Activated CD8-positive, alpha-beta T cell treated with anti-CD3 and anti-CD28 coated beads for 36 hours (primary cell): ENCODE data around the gene MPC1. TPM values are rescaled to one million over a fixed set of nuclear protein-coding genes. Genes with fewer than 3 reads are reported as not detected.
A peak's percentile ranks its signal among the peaks of the same experiment; 100 is the strongest.
"Not testable (repeated sequence)": the region's sequence is repeated elsewhere in the genome, so short reads cannot be mapped to it uniquely, and the experiment has no call there.

Experiments used
- ATAC-seq: fragments of 200-7000 bp; cut with Tn5 transposase; one replicate; pipeline ENCODE4 v1.10.0; 2021; ENCODE audit warnings: mild to moderate bottlenecking, moderate library complexity
- CTCF ChIA-PET: fragments of 350-600 bp; sonication (Branson Sonifier 250); formaldehyde crosslinking; loops from one replicate; lab custom pipeline; 2021; ENCODE audit warnings: antibody characterized with exemption; lab: Charles Lee
- POLR2A ChIA-PET: fragments of 350-600 bp; sonication (Branson Sonifier 250); formaldehyde crosslinking; loops from one replicate; lab custom pipeline; 2021; ENCODE audit warnings: antibody characterized with exemption; lab: Charles Lee
- DNase-seq: peaks from one replicate; pipeline ENCODE4 v3.0.0-alpha.2; 2020
- H3K27ac Mint-ChIP-seq: one replicate; pipeline ENCODE4 v1.8.0; 2021; ENCODE audit warnings: mild to moderate bottlenecking, mixed read lengths
- H3K27me3 Mint-ChIP-seq: one replicate; pipeline ENCODE4 v1.8.0; 2021; ENCODE audit warnings: mixed read lengths
- H3K36me3 Mint-ChIP-seq: one replicate; pipeline ENCODE4 v1.8.0; 2021; ENCODE audit warnings: low read depth, mixed read lengths
- H3K4me1 Mint-ChIP-seq: one replicate; pipeline ENCODE4 v1.8.0; 2021; ENCODE audit warnings: low read depth, mixed read lengths
- H3K4me3 Mint-ChIP-seq: one replicate; pipeline ENCODE4 v1.8.0; 2021; ENCODE audit warnings: mild to moderate bottlenecking, moderate library complexity, mixed read lengths
- H3K9me3 Mint-ChIP-seq: one replicate; pipeline ENCODE4 v1.8.0; 2021; ENCODE audit warnings: mixed read lengths
- CTCF ChIP-seq: fragments of 200-600 bp; IDR thresholded peaks from one replicate; pipeline ENCODE4 v1.8.0; 2022; ENCODE audit warnings: antibody characterized with exemption, mild to moderate bottlenecking
- intact Hi-C: fragments of 100-400 bp; cut with micrococcal nuclease; formaldehyde crosslinking; loops from one replicate; pipeline ENCODE4 v1.10.0; 2022
- total RNA-seq, 2 experiments: library from RNA; stranded (reverse); gene quantifications; one replicate each; pipeline ENCODE4 v1.2.3, GENCODE V29; 2021

Gene MPC1
- total RNA-seq, 2 experiments from 2014 or later: 17.4 to 20.3 TPM

- intact Hi-C loops: loop anchor here (5.0 kb wide), 2 partner anchors 42 to 72 kb away; partner anchors contain the start of gene SFT2D1
- H3K9me3 Mint-ChIP-seq, H3K4me1 Mint-ChIP-seq, ATAC-seq, H3K36me3 Mint-ChIP-seq, DNase-seq, H3K27me3 Mint-ChIP-seq: not testable (repeated sequence)
- Mint-ChIP-seq H3K27ac (peak overlapping the region; percentile 65), H3K4me3 (peak overlapping the region; percentile 82)
- peak; percentile 19 for TF ChIP-seq CTCF
- ChIA-PET CTCF (interaction anchor here (0.6 to 1.6 kb wide), 3 partner anchors 17 to 108 kb away, joined by 3 to 5 read pairs (median 4); no protein-coding TSS in a partner anchor), POLR2A (interaction anchor here (1.5 kb wide), 1 partner anchor 42 kb away, joined by 5 read pairs; no protein-coding TSS in a partner anchor)
These were observed 1.1 kb upstream of the MPC1 start for GRCh38 chr6:166383802-166384363.

- intact Hi-C loops: loop anchor here (5.0 kb wide), 2 partner anchors 40 to 70 kb away; partner anchors contain the start of gene SFT2D1
- TF ChIP-seq CTCF: no peak
- Mint-ChIP-seq H3K4me3 (peak overlapping the region; percentile 82), H3K4me1 (peaks cover 7% of the 10 kb centered on the region), H3K9me3 (no peaks in the 10 kb centered on the region), H3K27ac (peak overlapping the region; percentile 64), H3K27me3 (no peaks in the 10 kb centered on the region), H3K36me3 (no peaks in the 10 kb centered on the region)
- DNase-seq (no peak), ATAC-seq (peak; percentile 6)
- POLR2A ChIA-PET: no interaction called here
- CTCF ChIA-PET: no interaction called here
These were observed 224 bp downstream of the MPC1 start for GRCh38 chr6:166382500-166382932.

DNA sequence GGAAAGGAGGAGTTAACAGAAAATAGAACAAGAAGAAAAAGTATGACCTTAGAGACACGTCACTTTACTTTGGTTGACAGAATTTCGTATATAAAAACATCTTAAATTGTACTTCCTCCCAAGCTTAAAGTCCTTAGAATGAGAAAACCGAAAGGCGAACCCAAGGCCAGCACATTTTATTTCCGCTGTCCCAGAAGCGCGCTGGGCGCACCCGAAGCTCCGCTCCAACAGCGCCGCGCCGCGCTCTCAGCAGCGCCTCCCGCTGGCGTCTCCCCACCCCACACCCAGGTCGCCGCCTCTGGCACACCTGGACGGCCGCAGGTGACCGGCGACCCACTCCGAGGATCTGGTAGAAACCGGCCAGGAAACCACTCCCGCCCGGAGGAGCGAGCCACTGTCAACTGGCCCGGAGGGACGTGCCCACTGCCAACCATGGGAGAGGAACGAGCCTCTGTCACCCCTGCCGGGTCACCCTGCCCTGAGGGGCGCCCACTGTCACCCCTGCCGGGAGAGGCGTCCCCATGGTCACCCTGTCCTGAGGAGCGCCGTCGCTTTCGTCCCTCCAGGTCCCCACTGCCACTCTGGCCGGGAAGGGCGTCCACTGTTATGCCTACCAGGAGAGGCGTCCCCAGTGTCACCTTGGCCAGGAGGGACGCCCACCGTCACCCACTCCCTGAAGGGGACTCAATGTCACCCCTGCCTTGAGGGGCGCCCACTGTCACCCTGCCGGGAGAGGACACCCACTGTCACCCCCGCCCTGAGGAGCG, 824 bp downstream of the MPC1 start:
- intact Hi-C loops: loop anchor here (5.0 kb wide), 2 partner anchors 40 to 70 kb away; partner anchors contain the start of gene SFT2D1
- Mint-ChIP-seq H3K4me3 (peak overlapping the region; percentile 82), H3K4me1 (peaks cover 7% of the 10 kb centered on the region), H3K36me3 (no peaks in the 10 kb centered on the region), H3K9me3 (no peaks in the 10 kb centered on the region), H3K27me3 (no peaks in the 10 kb centered on the region), H3K27ac (peak overlapping the region; percentile 60)
- DNase-seq (peak; percentile 83), ATAC-seq (peak; percentile 51)
- TF ChIP-seq CTCF: peak; percentile 96
- ChIA-PET CTCF (interaction anchor here (0.7 to 7.5 kb wide), 38 partner anchors 9 to 144 kb away, joined by 3 to 74 read pairs (median 5); partner anchors contain the start of genes PRR18 and SFT2D1), POLR2A (no interaction called here)

GRCh38 chr6:166381381-166381732, 1.4 kb downstream of the MPC1 start:
- H3K36me3 Mint-ChIP-seq: no peaks in the 10 kb centered on the region
- no peak for TF ChIP-seq CTCF

More at GRCh38 chr6:166381381-166381732, 1.4 kb downstream of the MPC1 start:
- H3K4me3 Mint-ChIP-seq: peak overlapping the region; percentile 82
- ATAC-seq: no peak
- H3K27me3 Mint-ChIP-seq: no peaks in the 10 kb centered on the region
- intact Hi-C loops: loop anchor here (5.0 kb wide), 2 partner anchors 39 to 69 kb away; partner anchors contain the start of gene SFT2D1
- peaks cover 7% of the 10 kb centered on the region for H3K4me1 Mint-ChIP-seq
- POLR2A ChIA-PET: no interaction called here
- H3K27ac Mint-ChIP-seq: peak overlapping the region; percentile 60
- CTCF ChIA-PET: interaction anchor here (0.7 to 7.5 kb wide), 39 partner anchors 8 to 143 kb away, joined by 3 to 74 read pairs (median 5); partner anchors contain the start of genes PRR18 and SFT2D1
- H3K9me3 Mint-ChIP-seq: no peaks in the 10 kb centered on the region
- no peak for DNase-seq
